HepG2 (cell line): ENCODE data around the gene CNNM4. TPM values are rescaled to one million over a fixed set of nuclear protein-coding genes. Genes with fewer than 3 reads are reported as not detected.

Experiments
- ATAC-seq: fragments of 200-7000 bp; cut with Tn5 transposase; 3 replicates; pipeline ENCODE4 v1.9.1; 2020; ENCODE audit warnings: mild to moderate bottlenecking, moderate library complexity
- BruUV-seq: library from RNA; stranded (reverse); fragments of 400-500 nt; replicated peaks from 2 replicates; lab custom pipeline; 2021; lab: Mats Ljungman, UMichigan
- CTCF ChIA-PET: fragments of 300-600 bp; formaldehyde crosslinking; extraction: SDS; loops from one replicate; lab custom pipeline; 2021; ENCODE audit warnings: low total read pairs, inconsistent platforms, low intra/inter-chr PET ratio; lab: Yijun Ruan, JAX
- POLR2A ChIA-PET: fragments of 350-600 bp; sonication (Branson Sonifier 250); formaldehyde crosslinking; loops from one replicate; lab custom pipeline; 2020; ENCODE audit warnings: antibody characterized with exemption, inconsistent platforms; lab: Yijun Ruan, JAX
- DNase-seq: peaks from one replicate; pipeline ENCODE4 v3.0.0-alpha.2; 2015; ENCODE audit warnings: low spot score
- FAIRE-seq: peaks from 3 replicates; lab custom pipeline; 2011; peaks lifted over from hg19 to GRCh38; lab: Jason Lieb, UNC
- H2AFZ ChIP-seq: one replicate; pipeline ENCODE4 v1.6.1; 2011; ENCODE audit warnings: low read length, inconsistent platforms
- H3K27ac ChIP-seq: fragments of 300-600 bp; 3 replicates; pipeline ENCODE4 v1.8.0; 2011; ENCODE audit warnings: mixed run types, mild to moderate bottlenecking, mixed read lengths, low read length, inconsistent platforms; ENCODE audit not compliant: insufficient read depth; ENCODE audit errors: extremely low read length
- H3K27me3 ChIP-seq, 2 experiments: fragments of 200-600 bp in 1 of 2; 2 replicates in 1 of 2; 3 replicates in 1 of 2; pipeline versions ENCODE4 v1.6.0 to v1.8.0; 2011; ENCODE audit warnings: low read length in 2 of 2, mild to moderate bottlenecking in 2 of 2, moderate library complexity in 2 of 2, inconsistent platforms in 1 of 2; ENCODE audit not compliant: insufficient read depth in 2 of 2, control insufficient read depth in 1 of 2
- H3K36me3 ChIP-seq, 2 experiments: fragments of 200-600 bp in 1 of 2; replicated peaks in 1 of 2; 2 replicates in 1 of 2; 3 replicates in 1 of 2; pipeline versions ENCODE4 v1.5.1 to v1.8.0; 2011; ENCODE audit warnings: low read length in 2 of 2, inconsistent platforms in 1 of 2; ENCODE audit not compliant: insufficient read depth in 2 of 2, control insufficient read depth in 1 of 2
- H3K4me1 ChIP-seq: 2 replicates; pipeline ENCODE4 v1.5.1; 2012; ENCODE audit warnings: low read length, inconsistent platforms; ENCODE audit not compliant: insufficient read depth
- H3K4me2 ChIP-seq: 2 replicates; pipeline ENCODE4 v1.6.0; 2011; ENCODE audit warnings: low read depth, low read length, inconsistent platforms
- H3K4me3 ChIP-seq, 3 experiments: fragments of 200-600 bp in 1 of 3; sonication (generic), shearing (Covaris generic) in 1 of 3; replicated peaks in 1 of 3; 2 replicates each; pipeline ENCODE4 v1.5.1; 2011 to 2016; ENCODE audit warnings: low read length in 3 of 3, inconsistent platforms in 2 of 3, low read depth in 2 of 3, mild to moderate bottlenecking in 2 of 3, control low read depth in 1 of 3, mixed read lengths in 1 of 3; ENCODE audit not compliant: insufficient read depth in 1 of 3
- H3K79me2 ChIP-seq: one replicate; pipeline ENCODE4 v1.6.1; 2011; ENCODE audit warnings: low read length, inconsistent platforms; ENCODE audit not compliant: insufficient read depth
- H3K9ac ChIP-seq: 2 replicates; pipeline ENCODE4 v1.6.0; 2011; ENCODE audit warnings: mild to moderate bottlenecking, low read depth, low read length, inconsistent platforms; ENCODE audit not compliant: insufficient read depth
- H3K9me3 ChIP-seq: 2 replicates; pipeline ENCODE4 v1.5.1; 2012; ENCODE audit warnings: mild to moderate bottlenecking, low read length
- H4K20me1 ChIP-seq: 2 replicates; pipeline ENCODE4 v1.6.0; 2011; ENCODE audit warnings: inconsistent platforms, mild to moderate bottlenecking, low read length, moderate library complexity; ENCODE audit not compliant: insufficient read depth
- CC2D1A ChIP-seq: sonication (generic); formaldehyde crosslinking; IDR thresholded peaks from 2 replicates; pipeline ENCODE4 v1.8.1; 2023; ENCODE audit warnings: mild to moderate bottlenecking, missing genetic modification reagents
- DNMT3B ChIP-seq: conservative IDR thresholded peaks from 2 replicates; pipeline ENCODE4 v1.6.1; 2016; ENCODE audit warnings: missing biosample characterization, control low read depth
- EEA1 ChIP-seq: sonication (generic); formaldehyde crosslinking; IDR thresholded peaks from 2 replicates; pipeline ENCODE4 v1.5.1; 2020; ENCODE audit warnings: mild to moderate bottlenecking, missing genetic modification reagents, borderline replicate concordance
- GLMP ChIP-seq: sonication (generic); formaldehyde crosslinking; IDR thresholded peaks from 2 replicates; pipeline ENCODE4 v1.9.0; 2021; ENCODE audit warnings: missing genetic modification reagents, mild to moderate bottlenecking, borderline replicate concordance
- HNF4G ChIP-seq, 2 experiments: sonication (generic) in 1 of 2; formaldehyde crosslinking in 1 of 2; IDR thresholded peaks; 2 replicates each; pipeline versions ENCODE4 v1.4.0 to v1.6.1; 2011 to 2020; ENCODE audit warnings: borderline replicate concordance in 2 of 2, low read depth in 2 of 2, mild to moderate bottlenecking in 2 of 2, low read length in 1 of 2, missing genetic modification reagents in 1 of 2, moderate library complexity in 1 of 2
- HOXA7 ChIP-seq: sonication (generic); formaldehyde crosslinking; IDR thresholded peaks from 2 replicates; pipeline ENCODE4 v1.8.1; 2022; ENCODE audit warnings: mild to moderate bottlenecking, missing genetic modification reagents, moderate library complexity
- MXD3 ChIP-seq: IDR thresholded peaks from 2 replicates; pipeline ENCODE4 v1.6.1; 2016; ENCODE audit warnings: mild to moderate bottlenecking, missing biosample characterization, missing genetic modification reagents
- NFKBIZ ChIP-seq: IDR thresholded peaks from 2 replicates; pipeline ENCODE4 v1.6.1; 2018; ENCODE audit warnings: missing genetic modification reagents, missing compliant biosample characterization
- NR2C2 ChIP-seq: sonication (generic); formaldehyde crosslinking; IDR thresholded peaks from 2 replicates; pipeline ENCODE4 v1.4.0; 2020; ENCODE audit warnings: missing genetic modification reagents, mild to moderate bottlenecking, moderate library complexity, borderline replicate concordance
- SP5 ChIP-seq: IDR thresholded peaks from 2 replicates; pipeline ENCODE4 v1.6.1; 2016; ENCODE audit warnings: low read depth, borderline replicate concordance
- TOE1 ChIP-seq: sonication (generic); formaldehyde crosslinking; IDR thresholded peaks from 2 replicates; pipeline ENCODE4 v1.4.0; 2020; ENCODE audit warnings: mild to moderate bottlenecking, missing genetic modification reagents
- ZMYM3 ChIP-seq: sonication (generic); formaldehyde crosslinking; IDR thresholded peaks from 2 replicates; pipeline ENCODE4 v1.5.1; 2020; ENCODE audit warnings: mild to moderate bottlenecking, missing genetic modification reagents
- ZNF234 ChIP-seq: sonication (generic); formaldehyde crosslinking; conservative IDR thresholded peaks from 2 replicates; pipeline ENCODE4 v1.5.1; 2020; ENCODE audit warnings: mild to moderate bottlenecking, missing genetic modification reagents
- ZNF281 ChIP-seq: sonication (generic); formaldehyde crosslinking; IDR thresholded peaks from 2 replicates; pipeline ENCODE4 v1.4.0; 2020; ENCODE audit warnings: missing genetic modification reagents, borderline replicate concordance
- ZNF557 ChIP-seq: sonication (generic); formaldehyde crosslinking; IDR thresholded peaks from 2 replicates; pipeline ENCODE4 v1.4.0; 2020; ENCODE audit warnings: missing genetic modification reagents
- ZNF558 ChIP-seq: sonication (generic); formaldehyde crosslinking; IDR thresholded peaks from 2 replicates; pipeline ENCODE4 v1.9.0; 2022; ENCODE audit warnings: mild to moderate bottlenecking, missing genetic modification reagents, borderline replicate concordance
- ZNF614 ChIP-seq: IDR thresholded peaks from 2 replicates; pipeline ENCODE4 v1.6.1; 2018; ENCODE audit warnings: missing biosample characterization, missing genetic modification reagents, inconsistent platforms, borderline replicate concordance
- ZNF619 ChIP-seq: sonication (generic); formaldehyde crosslinking; IDR thresholded peaks from 2 replicates; pipeline ENCODE4 v1.4.0; 2020; ENCODE audit warnings: mild to moderate bottlenecking, missing genetic modification reagents
- WGBS: methylation state at CpG from one replicate; pipeline ENCODE4 v1.1.6; 2017; ENCODE audit warnings: low lambda C conversion rate; 5-methylcytosine and 5-hydroxymethylcytosine counted together
- in situ Hi-C: cut with HindIII; loops from 2 replicates; pipeline ENCODE4 v1.10.0; 2017; ENCODE audit warnings: low pct_unique_long_range_greater_than_20kb; ENCODE audit not compliant: extremely low pct_ligation_motif_present
- intact Hi-C: fragments of 100-400 bp; cut with micrococcal nuclease; formaldehyde crosslinking; loops from one replicate; pipeline ENCODE4 v1.10.0; 2022; ENCODE audit not compliant: unreplicated experiment
- polyA plus RNA-seq, 8 experiments: library from polyadenylated mRNA; depleted of rRNA in 3 of 8; stranded (reverse) in 7 of 8; unstranded in 1 of 8; fragments of >200 nt; fragmentation: Illumina TruSeq in 4 of 8; extraction: Trizol in 4 of 8; gene quantifications; 2 replicates each; pipeline versions ENCODE4 v1.2.1 to v1.2.3, GENCODE V29; 2011 to 2016; ENCODE audit warnings: low read depth in 4 of 8, missing spikeins in 1 of 8, mixed read lengths in 1 of 8; ENCODE audit not compliant: insufficient read depth in 1 of 8
- total RNA-seq, 5 experiments: library from RNA; depleted of rRNA; stranded (reverse); fragments of >200 nt; fragmentation: Illumina TruSeq; extraction: Trizol; gene quantifications; 2 replicates each; pipeline ENCODE4 v1.2.3, GENCODE V29; 2016; ENCODE audit warnings: low read depth in 1 of 5
- TF ChIP-seq, protein P1 (sequence below): sonication (generic); formaldehyde crosslinking; IDR thresholded peaks from 2 replicates; pipeline ENCODE4 v1.4.0; 2020; ENCODE audit warnings: mild to moderate bottlenecking, missing genetic modification reagents

The CNNM4 gene
- total and polyA plus RNA-seq, 2 of the 13 experiments (the other 11 are each of a cell fraction or from before 2014, with no cell fraction given) = 5.9 to 8.4 TPM

DNA sequence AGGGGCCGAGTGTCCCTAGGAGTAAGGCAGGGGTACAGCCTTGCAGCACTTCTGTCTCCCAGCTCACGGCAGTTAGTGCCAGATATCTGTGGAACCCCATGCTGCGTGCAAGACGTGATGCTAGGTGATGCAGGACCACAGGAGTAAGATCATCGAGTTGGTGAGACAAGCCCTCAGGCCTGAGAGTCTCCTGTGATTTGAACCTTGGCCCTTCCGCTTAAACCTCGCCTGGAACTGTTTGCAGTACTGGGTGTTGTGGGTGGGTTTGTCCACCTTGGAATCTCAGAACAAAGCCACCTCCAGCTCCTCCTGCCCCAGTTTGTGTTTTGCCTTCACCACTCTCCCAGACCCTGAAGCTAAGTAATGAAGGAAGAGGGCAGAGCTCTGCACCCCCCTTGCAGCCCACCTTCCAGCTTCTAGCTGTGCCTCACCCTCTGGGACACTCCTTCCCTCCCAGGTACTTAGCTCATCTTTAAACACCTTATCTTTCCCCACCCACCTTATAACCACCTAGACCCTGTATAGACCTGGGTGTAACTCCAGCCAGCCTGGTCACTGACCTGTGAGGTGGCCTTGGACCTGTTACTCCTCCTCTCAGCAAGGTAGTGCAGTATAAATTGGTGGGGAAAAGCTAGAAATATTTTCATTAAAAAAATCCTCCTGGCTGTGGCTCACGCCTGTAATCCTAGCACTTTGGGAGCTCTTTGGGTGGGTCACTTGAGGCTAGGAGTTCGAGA lies 6.6 kb downstream of the CNNM4 start:
- Histone ChIP-seq H3K36me3 (no peaks in the 10 kb centered on the region; a peak in 1 of 5 replicates), H3K4me2 (peak overlapping the region; percentile 47), H3K27me3 (no peaks in the 10 kb centered on the region), H3K79me2 (peaks cover 17% of the 10 kb centered on the region), H4K20me1 (no peaks in the 10 kb centered on the region; the same call in 1 of the 2 replicates), H3K9ac (peak overlapping the region; percentile 12; the same call in 1 of the 2 replicates), H3K4me3 (no peak overlapping the region), H3K27ac (no peak overlapping the region), H2AFZ (no peak overlapping the region), H3K9me3 (no peaks in the 10 kb centered on the region), H3K4me1 (peaks cover 70% of the 10 kb centered on the region)
- WGBS = 76% methylated on average over 6 of the region's 9 CpGs
- FAIRE-seq (peak; percentile 49), DNase-seq (no peak), ATAC-seq (no peak)
- ChIA-PET CTCF (no interaction called here), POLR2A (no interaction called here)
- BruUV-seq = no TSS peak
- intact Hi-C loops = loop anchor here (10.0 kb wide), 1 partner anchor 163 kb away; no protein-coding TSS in a partner anchor
- in situ Hi-C loops = no loop called here
- no peak for TF ChIP-seq MXD3 (CRISPR knock-in tag)
- TF ChIP-seq TOE1 (CRISPR knock-in tag) = no peak
- no peak for TF ChIP-seq CC2D1A (CRISPR knock-in tag)
- no peak for TF ChIP-seq SP5 (CRISPR knock-in tag)
- TF ChIP-seq DNMT3B (CRISPR knock-in tag) = no peak
- no peak for TF ChIP-seq GLMP (CRISPR knock-in tag)
- no peak for TF ChIP-seq NR2C2
- TF ChIP-seq ZMYM3 (CRISPR knock-in tag) = no peak
- no peak for TF ChIP-seq ZNF558
- TF ChIP-seq HOXA7 (CRISPR knock-in tag) = no peak
- TF ChIP-seq ZNF234 (CRISPR knock-in tag) = no peak
- TF ChIP-seq ZNF557 (CRISPR knock-in tag) = no peak
- peak; percentile 14; the same call in 1 of the 2 replicates for TF ChIP-seq HNF4G (IDR thresholded peaks at IDR 0.05; ENCODE audit: borderline replicate concordance, low read depth, low read length)
- TF ChIP-seq HNF4G (CRISPR knock-in tag; IDR thresholded peaks at IDR 0.05; ENCODE audit: borderline replicate concordance, low read depth) = no peak
- no peak for TF ChIP-seq ZNF614
- TF ChIP-seq ZNF619 (CRISPR knock-in tag) = no peak
- TF ChIP-seq, protein P1, sequence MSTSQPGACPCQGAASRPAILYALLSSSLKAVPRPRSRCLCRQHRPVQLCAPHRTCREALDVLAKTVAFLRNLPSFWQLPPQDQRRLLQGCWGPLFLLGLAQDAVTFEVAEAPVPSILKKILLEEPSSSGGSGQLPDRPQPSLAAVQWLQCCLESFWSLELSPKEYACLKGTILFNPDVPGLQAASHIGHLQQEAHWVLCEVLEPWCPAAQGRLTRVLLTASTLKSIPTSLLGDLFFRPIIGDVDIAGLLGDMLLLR = no peak
- no peak for TF ChIP-seq NFKBIZ (CRISPR knock-in tag)
- TF ChIP-seq ZNF281 (CRISPR knock-in tag) = no peak
- no peak for TF ChIP-seq EEA1 (CRISPR knock-in tag)
